ENCODE measurements around the gene PIK3CB. TPM values are rescaled to one million over a fixed set of nuclear protein-coding genes. Genes with fewer than 3 reads are reported as not detected.
"Not testable (repeated sequence)": the region's sequence is repeated elsewhere in the genome, so short reads cannot be mapped to it uniquely, and the experiment has no call there.

Gene PIK3CB
- total RNA-seq, 2 donors from 2014 or later = 51.4 to 53.0 TPM

DNA sequence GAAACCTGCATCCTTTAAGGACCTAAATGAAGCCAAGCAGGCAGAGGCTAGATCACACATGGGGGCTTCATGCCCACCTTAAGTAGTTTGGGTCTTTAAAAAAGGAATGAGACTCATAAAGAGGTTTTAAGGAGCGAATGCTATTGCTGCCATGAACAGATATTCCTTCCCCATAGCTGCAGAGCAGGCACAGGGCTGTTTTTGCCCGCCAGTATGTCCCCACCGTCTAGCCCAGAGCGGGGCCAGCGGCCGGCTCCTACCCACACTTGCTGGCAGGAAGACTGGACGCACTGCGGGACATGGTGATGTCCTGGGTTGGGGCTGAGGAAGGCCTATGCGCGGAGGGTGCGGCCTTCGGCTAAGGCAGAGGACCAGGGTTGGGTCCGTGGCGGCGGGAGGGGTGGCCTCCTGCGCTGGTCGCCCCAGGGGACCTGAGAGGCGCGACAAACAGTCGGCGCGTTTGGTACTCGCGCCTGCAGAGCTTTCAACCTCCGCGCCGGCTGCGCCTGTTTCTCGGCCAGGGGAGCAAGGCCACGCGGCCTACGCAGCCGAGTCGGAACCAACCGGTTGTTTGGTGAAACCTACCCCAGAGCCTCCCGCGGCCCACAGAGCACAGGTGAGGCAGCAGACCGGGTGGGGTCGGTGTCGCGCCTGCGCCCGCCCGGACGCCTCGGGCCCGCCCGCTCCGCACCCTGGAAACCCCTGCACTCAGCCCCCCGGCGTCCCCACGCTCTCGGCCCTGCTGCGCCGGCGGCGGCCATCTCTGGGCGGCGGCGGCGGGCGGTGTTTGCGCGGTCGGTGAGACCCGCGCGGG, 226.2 kb downstream of the PIK3CB start, which contains the start of gene FAIM:
Gene FAIM (plus strand): TSS at position 450 of the 814 bp plus-strand sequence. CDS start 10,956 bp downstream, outside the sequence.
- Mint-ChIP-seq H3K27ac (peak within 1 kb of the TSS; percentile 86), H3K9me3 (peaks cover 10% of the 10 kb centered on the region), H3K4me1 (peaks cover 11% of the 10 kb centered on the region), H3K4me3 (peak within 1 kb of the TSS; percentile 76), H3K36me3 (ENCODE audit: low read depth) (peaks cover 6% of the 10 kb centered on the region), H3K27me3 (ENCODE audit: insufficient read depth) (peaks cover 4% of the 10 kb centered on the region)
- no peaks in the 10 kb centered on the region for H3K9me3 ChIP-seq (ENCODE audit: control insufficient read depth, low read length)
- DNase-seq = peak; percentile 86
- TF ChIP-seq, protein P1, sequence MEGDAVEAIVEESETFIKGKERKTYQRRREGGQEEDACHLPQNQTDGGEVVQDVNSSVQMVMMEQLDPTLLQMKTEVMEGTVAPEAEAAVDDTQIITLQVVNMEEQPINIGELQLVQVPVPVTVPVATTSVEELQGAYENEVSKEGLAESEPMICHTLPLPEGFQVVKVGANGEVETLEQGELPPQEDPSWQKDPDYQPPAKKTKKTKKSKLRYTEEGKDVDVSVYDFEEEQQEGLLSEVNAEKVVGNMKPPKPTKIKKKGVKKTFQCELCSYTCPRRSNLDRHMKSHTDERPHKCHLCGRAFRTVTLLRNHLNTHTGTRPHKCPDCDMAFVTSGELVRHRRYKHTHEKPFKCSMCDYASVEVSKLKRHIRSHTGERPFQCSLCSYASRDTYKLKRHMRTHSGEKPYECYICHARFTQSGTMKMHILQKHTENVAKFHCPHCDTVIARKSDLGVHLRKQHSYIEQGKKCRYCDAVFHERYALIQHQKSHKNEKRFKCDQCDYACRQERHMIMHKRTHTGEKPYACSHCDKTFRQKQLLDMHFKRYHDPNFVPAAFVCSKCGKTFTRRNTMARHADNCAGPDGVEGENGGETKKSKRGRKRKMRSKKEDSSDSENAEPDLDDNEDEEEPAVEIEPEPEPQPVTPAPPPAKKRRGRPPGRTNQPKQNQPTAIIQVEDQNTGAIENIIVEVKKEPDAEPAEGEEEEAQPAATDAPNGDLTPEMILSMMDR (conservative IDR thresholded peaks at IDR 0.05) = no peak
- peak within 1 kb of the TSS; percentile 88 for H3K4me3 ChIP-seq (ENCODE audit: low read length)
- H3K27ac ChIP-seq (ENCODE audit: low read depth, low read length) = peak within 1 kb of the TSS; percentile 18
- no peaks in the 10 kb centered on the region for H3K27me3 ChIP-seq (ENCODE audit: control insufficient read depth, insufficient read depth, low read length, poor library complexity, severe bottlenecking)
- WGBS, 2 experiments (ENCODE audit: insufficient coverage in 1 of 2, insufficient read length in 1 of 2) = 5 to 6% methylated on average over 18 to 68 of the region's 68 CpGs
- no peaks in the 10 kb centered on the region for H3K4me1 ChIP-seq (ENCODE audit: control insufficient read depth, insufficient read depth, low read length)
- H3K9ac ChIP-seq (ENCODE audit: extremely low read depth, low read length, poor library complexity, severe bottlenecking) = peak within 1 kb of the TSS; percentile 68
- H3K36me3 ChIP-seq (ENCODE audit: control insufficient read depth, insufficient read depth, low read length) = no peaks in the 10 kb centered on the region

DNA sequence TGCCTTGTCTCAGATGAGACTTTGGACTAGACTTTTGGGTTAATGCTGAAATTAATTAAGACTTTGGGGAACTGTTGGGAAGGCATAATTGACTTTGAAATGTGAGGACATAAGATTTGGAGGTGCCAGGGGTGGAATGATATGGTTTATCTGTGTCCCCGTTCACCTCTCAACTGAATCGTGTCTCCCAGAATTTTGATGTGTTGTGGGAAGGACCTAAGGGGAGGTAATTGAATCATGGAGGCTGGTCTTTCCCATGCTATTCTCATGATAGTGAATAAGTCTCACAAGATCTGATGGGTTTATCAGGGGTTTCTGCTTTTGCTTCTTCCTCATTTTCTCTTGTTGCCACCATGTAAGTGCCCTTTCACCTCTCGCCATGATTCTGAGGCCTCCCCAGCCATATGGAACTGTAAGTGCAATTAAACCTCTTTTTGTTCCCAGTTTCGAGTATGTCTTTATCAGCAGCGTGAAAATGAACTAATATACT, 230.6 kb downstream of the PIK3CB start:
- H3K36me3 Mint-ChIP-seq (ENCODE audit: low read depth) = peaks cover 13% of the 10 kb centered on the region
- H3K9ac ChIP-seq (ENCODE audit: extremely low read depth, low read length, poor library complexity, severe bottlenecking); H3K36me3 ChIP-seq (ENCODE audit: control insufficient read depth, insufficient read depth, low read length); DNase-seq; H3K4me1 Mint-ChIP-seq; H3K27me3 ChIP-seq (ENCODE audit: control insufficient read depth, insufficient read depth, low read length, poor library complexity, severe bottlenecking); H3K9me3 ChIP-seq (ENCODE audit: control insufficient read depth, low read length); H3K27ac Mint-ChIP-seq; H3K4me3 Mint-ChIP-seq; H3K4me3 ChIP-seq (ENCODE audit: low read length); H3K27ac ChIP-seq (ENCODE audit: low read depth, low read length); H3K4me1 ChIP-seq (ENCODE audit: control insufficient read depth, insufficient read depth, low read length): not testable (repeated sequence)
- peaks cover 13% of the 10 kb centered on the region for H3K27me3 Mint-ChIP-seq (ENCODE audit: insufficient read depth)
- H3K9me3 Mint-ChIP-seq = peaks cover 35% of the 10 kb centered on the region
- WGBS, 2 experiments (ENCODE audit: insufficient coverage in 1 of 2, insufficient read length in 1 of 2) = 91 to 98% methylated on average over 3 to 5 of the region's 5 CpGs

Other genes with a start within 250 kb of the PIK3CB start
- gene CEP70, start 240.7 kb downstream of the PIK3CB start, total RNA-seq = 100 to 1,000 TPM; 113 to 131 TPM
- 10 to 100 TPM; 12.2 to 17.8 TPM for gene FAIM, start 226.2 kb downstream of the PIK3CB start, total RNA-seq
- under 1 TPM; 0.11 to 0.24 TPM for gene FOXL2, start 112.2 kb upstream of the PIK3CB start, total RNA-seq
- gene FOXL2NB, start 112.3 kb upstream of the PIK3CB start, total RNA-seq = under 1 TPM; 0.24 to 0.40 TPM
- gene PRR23A, start 171.3 kb upstream of the PIK3CB start, total RNA-seq = not detected
- gene PRR23B, start 186.0 kb upstream of the PIK3CB start, total RNA-seq = not detected
- gene PRR23C, start 210.0 kb upstream of the PIK3CB start, total RNA-seq = not detected

Measured in endodermal cell (in vitro differentiated cells).